Measurements from ENCODE around the gene THAP12. TPM values are rescaled to one million over a fixed set of nuclear protein-coding genes. Genes with fewer than 3 reads are reported as not detected.

Gene THAP12
- total and polyA plus RNA-seq, 2 donors (not counting 3 experiments of a cell fraction or from before 2014, with no cell fraction given) = 12.2 to 36.7 TPM

DNA sequence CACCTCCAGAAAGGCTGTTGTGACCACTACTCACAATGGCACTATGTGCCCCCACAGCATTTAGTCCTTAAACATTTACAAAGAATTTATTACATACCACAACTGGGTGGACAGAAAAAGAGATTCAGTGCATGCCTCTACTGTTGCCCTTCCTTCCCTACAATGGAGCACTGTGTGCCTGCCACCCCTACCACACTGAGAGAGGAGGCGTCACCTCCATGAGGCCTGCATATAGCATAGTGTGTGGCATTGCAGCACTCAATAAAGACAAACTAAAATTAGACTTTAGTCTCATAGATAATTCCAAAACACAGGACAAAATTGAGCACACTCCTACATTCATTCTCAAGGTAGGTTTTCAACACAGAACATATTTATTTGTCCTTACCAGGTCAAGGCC is 25.8 kb downstream of the THAP12 start:
- Histone ChIP-seq H3K36me3 (ENCODE audit: control insufficient read depth in 2 of 2, extremely low read depth in 1 of 2, insufficient read depth in 2 of 2, low read length in 2 of 2) (peaks cover 4 to 8% of the 10 kb centered on the region in 2 experiments), H3K4me3 (replicated peaks in 1 of 3; ENCODE audit: insufficient read depth in 1 of 3, low read depth in 1 of 3, low read length in 3 of 3) (no peak overlapping the region), H3K27ac (ENCODE audit: insufficient read depth, low read depth, low read length) (no peak overlapping the region), H2AFZ (ENCODE audit: low read depth, low read length) (no peak overlapping the region), H3K27me3 (ENCODE audit: control insufficient read depth in 2 of 2, insufficient read depth in 2 of 2, low read length in 2 of 2) (no peaks in the 10 kb centered on the region), H3K4me1 (ENCODE audit: control insufficient read depth, extremely low read depth, insufficient read depth, low read length) (no peaks in the 10 kb centered on the region), H4K20me1 (replicated peaks; ENCODE audit: control insufficient read depth, extremely low read depth, insufficient read depth, low read length) (no peaks in the 10 kb centered on the region), H3K4me2 (ENCODE audit: insufficient read depth, low read length) (no peak overlapping the region), H3K9me3 (replicated peaks; ENCODE audit: control insufficient read depth, insufficient read depth, low read length) (no peaks in the 10 kb centered on the region), H3K79me2 (ENCODE audit: control insufficient read depth, insufficient read depth, low read length) (no peaks in the 10 kb centered on the region), H3K9ac (replicated peaks; ENCODE audit: extremely low read depth, insufficient read depth, low read length) (no peak overlapping the region), H3K9me1 (replicated peaks; ENCODE audit: control insufficient read depth, extremely low read depth, insufficient read depth, low read length) (no peaks in the 10 kb centered on the region)
- TF ChIP-seq POLR2A (IDR thresholded peaks at IDR 0.05; ENCODE audit: low read depth, low read length) (no peak), POLR2AphosphoS5 (IDR thresholded peaks at IDR 0.05; ENCODE audit: insufficient read depth, low read depth, low read length) (no peak), JUN (IDR thresholded peaks at IDR 0.05; ENCODE audit: borderline replicate concordance, insufficient read depth, insufficient read length, low read depth) (no peak), MYC (IDR thresholded peaks at IDR 0.05; ENCODE audit: low read depth, low read length) (no peak), GATA2 (IDR thresholded peaks at IDR 0.05; ENCODE audit: insufficient read depth, insufficient read length, low read depth, low read length) (no peak), FOS (IDR thresholded peaks at IDR 0.05; ENCODE audit: borderline replicate concordance, insufficient read depth, low read length) (no peak)
- TF ChIP-seq, protein P1, sequence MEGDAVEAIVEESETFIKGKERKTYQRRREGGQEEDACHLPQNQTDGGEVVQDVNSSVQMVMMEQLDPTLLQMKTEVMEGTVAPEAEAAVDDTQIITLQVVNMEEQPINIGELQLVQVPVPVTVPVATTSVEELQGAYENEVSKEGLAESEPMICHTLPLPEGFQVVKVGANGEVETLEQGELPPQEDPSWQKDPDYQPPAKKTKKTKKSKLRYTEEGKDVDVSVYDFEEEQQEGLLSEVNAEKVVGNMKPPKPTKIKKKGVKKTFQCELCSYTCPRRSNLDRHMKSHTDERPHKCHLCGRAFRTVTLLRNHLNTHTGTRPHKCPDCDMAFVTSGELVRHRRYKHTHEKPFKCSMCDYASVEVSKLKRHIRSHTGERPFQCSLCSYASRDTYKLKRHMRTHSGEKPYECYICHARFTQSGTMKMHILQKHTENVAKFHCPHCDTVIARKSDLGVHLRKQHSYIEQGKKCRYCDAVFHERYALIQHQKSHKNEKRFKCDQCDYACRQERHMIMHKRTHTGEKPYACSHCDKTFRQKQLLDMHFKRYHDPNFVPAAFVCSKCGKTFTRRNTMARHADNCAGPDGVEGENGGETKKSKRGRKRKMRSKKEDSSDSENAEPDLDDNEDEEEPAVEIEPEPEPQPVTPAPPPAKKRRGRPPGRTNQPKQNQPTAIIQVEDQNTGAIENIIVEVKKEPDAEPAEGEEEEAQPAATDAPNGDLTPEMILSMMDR (IDR thresholded peaks at IDR 0.05; ENCODE audit: extremely low read depth in 1 of 2, insufficient read depth in 1 of 2, low read depth in 1 of 2, low read length in 2 of 2) = no peak
- no peak for FAIRE-seq
- ChIA-PET POLR2A (no interaction called here), CTCF (no interaction called here)
- intact Hi-C loops (cut with micrococcal nuclease) (no loop called here), dilution Hi-C loops (cut with MboI; ENCODE audit: extremely low pct_ligation_motif_present, low sequenced_read_pairs) (no loop called here)
- DNase-seq (ENCODE audit: low read depth, low spot score) = no peak
- BruUV-seq (replicated peaks) = no TSS peak

Data from endothelial cell of umbilical vein (primary cell).